Activated CD4-positive, alpha-beta T cell treated with anti-CD3 and anti-CD28 coated beads for 1 hour (primary cell): ENCODE data around the gene RPS6KA1.
"Not testable (repeated sequence)": the region's sequence is repeated elsewhere in the genome, so short reads cannot be mapped to it uniquely, and the experiment has no call there.

Experiments
- DNase-seq: peaks from one replicate; pipeline ENCODE4 v3.0.0-alpha.2; 2020

Gene RPS6KA1

GRCh38 chr1:26556111-26556510 lies 26.6 kb downstream of the RPS6KA1 start:
- DNase-seq: no peak

- DNase-seq: no peak
Measured at GRCh38 chr1:26557008-26557407, 27.4 kb downstream of the RPS6KA1 start.

GRCh38 chr1:26558685-26559048 lies 29.1 kb downstream of the RPS6KA1 start:
- no peak for DNase-seq

- no peak for DNase-seq
Measured at GRCh38 chr1:26560403-26560780, 30.8 kb downstream of the RPS6KA1 start.

- DNase-seq: no peak
Measured at GRCh38 chr1:26570287-26570686, 40.7 kb downstream of the RPS6KA1 start.

- no peak for DNase-seq
Measured at GRCh38 chr1:26571381-26571780, 41.8 kb downstream of the RPS6KA1 start.

GRCh38 chr1:26574018-26574417 lies 44.5 kb downstream of the RPS6KA1 start:
- DNase-seq: no peak

- no peak for DNase-seq
Measured at GRCh38 chr1:26574719-26575251, 45.2 kb downstream of the RPS6KA1 start.

GRCh38 chr1:26575348-26575747 lies 45.8 kb downstream of the RPS6KA1 start:
- DNase-seq: no peak

- no peak for DNase-seq
Measured at GRCh38 chr1:26578167-26578566, 48.6 kb downstream of the RPS6KA1 start.

GRCh38 chr1:26579681-26580111 lies 50.1 kb downstream of the RPS6KA1 start:
- no peak for DNase-seq

- DNase-seq: no peak
Measured at GRCh38 chr1:26580116-26580515, 50.6 kb downstream of the RPS6KA1 start.

- DNase-seq: no peak
Measured at GRCh38 chr1:26581287-26581651, 51.7 kb downstream of the RPS6KA1 start.

- DNase-seq: no peak
Measured at GRCh38 chr1:26582053-26582835, 52.7 kb downstream of the RPS6KA1 start.

- no peak for DNase-seq
Measured at GRCh38 chr1:26582836-26583460, 53.4 kb downstream of the RPS6KA1 start.

GRCh38 chr1:26583646-26584485 lies 54.3 kb downstream of the RPS6KA1 start:
- no peak for DNase-seq

GRCh38 chr1:26584588-26584987 lies 55.0 kb downstream of the RPS6KA1 start:
- DNase-seq: not testable (repeated sequence)

- no peak for DNase-seq
Measured at GRCh38 chr1:26585471-26585870, 55.9 kb downstream of the RPS6KA1 start.

GRCh38 chr1:26593385-26593784 lies 63.8 kb downstream of the RPS6KA1 start:
- no peak for DNase-seq

- not testable (repeated sequence) for DNase-seq
Measured at GRCh38 chr1:26594593-26594992, 65.0 kb downstream of the RPS6KA1 start.

GRCh38 chr1:26597629-26598039 lies 68.1 kb downstream of the RPS6KA1 start:
- DNase-seq: no peak

- DNase-seq: no peak
Measured at GRCh38 chr1:26598890-26599289, 69.3 kb downstream of the RPS6KA1 start.

- DNase-seq: no peak
Measured at GRCh38 chr1:26602378-26602959, 72.9 kb downstream of the RPS6KA1 start.
